GM23338 (cell line): ENCODE results near the gene RUNDC3A. TPM values are rescaled to one million over a fixed set of nuclear protein-coding genes. Genes with fewer than 3 reads are reported as not detected.

Experiments used
- ATAC-seq: fragments of 200-7000 bp; cut with Tn5 transposase; 3 replicates; pipeline ENCODE4 v1.9.1; 2020
- DNase-seq: peaks from one replicate; pipeline ENCODE4 v3.0.0-alpha.2; 2015; ENCODE audit warnings: low spot score
- H2AFZ ChIP-seq: fragments of 200-600 bp; sonication (generic); 2 replicates; pipeline ENCODE4 v1.8.0; 2016; ENCODE audit warnings: antibody characterized with exemption, mild to moderate bottlenecking, moderate library complexity
- H3F3A ChIP-seq: fragments of 200-600 bp; sonication (generic); replicated peaks from 2 replicates; pipeline ENCODE4 v1.8.0; 2017; ENCODE audit warnings: antibody characterized with exemption, mixed run types, low read depth
- H3K27ac ChIP-seq: fragments of 200-600 bp; sonication (generic); 2 replicates; pipeline ENCODE4 v1.6.1; 2016; ENCODE audit warnings: low read depth
- H3K27me3 ChIP-seq: fragments of 200-600 bp; sonication (generic); 2 replicates; pipeline ENCODE4 v1.8.0; 2016; ENCODE audit warnings: mild to moderate bottlenecking, mixed run types, moderate library complexity; ENCODE audit not compliant: insufficient read depth
- H3K36me3 ChIP-seq: fragments of 200-600 bp; sonication (generic); 2 replicates; pipeline ENCODE4 v1.8.0; 2016; ENCODE audit warnings: mild to moderate bottlenecking; ENCODE audit not compliant: insufficient read depth
- H3K4me1 ChIP-seq: fragments of 200-600 bp; sonication (generic); 2 replicates; pipeline ENCODE4 v1.8.0; 2016; ENCODE audit warnings: mild to moderate bottlenecking, moderate library complexity; ENCODE audit not compliant: insufficient read depth
- H3K4me2 ChIP-seq: fragments of 200-600 bp; sonication (generic); 2 replicates; pipeline ENCODE4 v1.7.1; 2017; ENCODE audit warnings: mixed run types
- H3K4me3 ChIP-seq: fragments of 200-600 bp; sonication (generic); 2 replicates; pipeline ENCODE4 v1.6.1; 2016; ENCODE audit warnings: mixed run types
- H3K79me2 ChIP-seq: fragments of 200-600 bp; sonication (generic); replicated peaks from 2 replicates; pipeline ENCODE4 v1.8.0; 2017; ENCODE audit warnings: mild to moderate bottlenecking; ENCODE audit not compliant: insufficient read depth
- H3K9me2 ChIP-seq: fragments of 200-600 bp; sonication (generic); 2 replicates; pipeline ENCODE4 v1.8.0; 2017; ENCODE audit not compliant: insufficient read depth
- H4K20me1 ChIP-seq: fragments of 200-600 bp; sonication (generic); replicated peaks from 2 replicates; pipeline ENCODE4 v1.8.0; 2017; ENCODE audit warnings: mild to moderate bottlenecking; ENCODE audit not compliant: insufficient read depth
- H3K27ac Mint-ChIP-seq: 2 replicates; pipeline ENCODE4 v1.8.0; 2020; ENCODE audit warnings: inconsistent platforms, mild to moderate bottlenecking, moderate library complexity, mixed read lengths
- H3K27me3 Mint-ChIP-seq: 3 replicates; pipeline ENCODE4 v1.8.0; 2022; ENCODE audit warnings: low read depth, mild to moderate bottlenecking, moderate library complexity, mixed read lengths, inconsistent platforms; ENCODE audit not compliant: insufficient read depth, poor library complexity
- H3K36me3 Mint-ChIP-seq: 3 replicates; pipeline ENCODE4 v1.8.0; 2021; ENCODE audit warnings: low read depth, mild to moderate bottlenecking, inconsistent platforms, moderate library complexity, mixed read lengths
- H3K4me1 Mint-ChIP-seq: 3 replicates; pipeline ENCODE4 v1.8.0; 2020; ENCODE audit warnings: mild to moderate bottlenecking, inconsistent platforms, mixed read lengths
- H3K4me3 Mint-ChIP-seq: 3 replicates; pipeline ENCODE4 v1.8.0; 2021; ENCODE audit warnings: moderate library complexity, mild to moderate bottlenecking, inconsistent platforms, mixed read lengths
- H3K9me3 Mint-ChIP-seq: 3 replicates; pipeline ENCODE4 v1.8.0; 2020; ENCODE audit warnings: moderate library complexity, mild to moderate bottlenecking, inconsistent platforms, mixed read lengths
- EZH2 ChIP-seq: fragments of 200-600 bp; sonication (generic); IDR thresholded peaks from one replicate; pipeline ENCODE4 v1.8.0; 2017; ENCODE audit warnings: antibody characterized with exemption, mild to moderate bottlenecking, low read depth; ENCODE audit not compliant: unreplicated experiment
- EZH2phosphoT487 ChIP-seq: fragments of 200-600 bp; sonication (generic); IDR thresholded peaks from one replicate; pipeline ENCODE4 v1.8.1; 2018; ENCODE audit warnings: antibody characterized with exemption; ENCODE audit not compliant: unreplicated experiment
- ZNF331 ChIP-seq: fragments of 250-450 bp; sonication (Bioruptor Pico); IDR thresholded peaks from 2 replicates; pipeline ENCODE4 v1.5.0; 2020; ENCODE audit warnings: low read depth, mild to moderate bottlenecking, moderate library complexity
- polyA plus RNA-seq: library from polyadenylated mRNA; unstranded; fragments of >200 nt; fragmentation: Nextera tagmentation; extraction: Ambion mirVana; gene quantifications from 2 replicates; pipeline ENCODE4 v1.2.1, GENCODE V29; 2016
- total RNA-seq: library from RNA; depleted of rRNA; stranded (reverse); fragments of >200 nt; shearing (Covaris generic); gene quantifications from 2 replicates; pipeline ENCODE4 v1.2.3, GENCODE V29; 2014
- TF ChIP-seq, protein P1 (sequence below): IDR thresholded peaks from 2 replicates; pipeline ENCODE4 v1.6.1; 2016; ENCODE audit warnings: antibody characterized with exemption
- TF ChIP-seq, protein P2 (sequence below): fragments of 250-450 bp; sonication (Bioruptor Pico); IDR thresholded peaks from 2 replicates; pipeline ENCODE4 v1.5.0; 2020; ENCODE audit warnings: mild to moderate bottlenecking, moderate library complexity

Gene RUNDC3A
- total and polyA plus RNA-seq, 2 experiments from 2014 or later = 3.7 to 5.5 TPM

DNA sequence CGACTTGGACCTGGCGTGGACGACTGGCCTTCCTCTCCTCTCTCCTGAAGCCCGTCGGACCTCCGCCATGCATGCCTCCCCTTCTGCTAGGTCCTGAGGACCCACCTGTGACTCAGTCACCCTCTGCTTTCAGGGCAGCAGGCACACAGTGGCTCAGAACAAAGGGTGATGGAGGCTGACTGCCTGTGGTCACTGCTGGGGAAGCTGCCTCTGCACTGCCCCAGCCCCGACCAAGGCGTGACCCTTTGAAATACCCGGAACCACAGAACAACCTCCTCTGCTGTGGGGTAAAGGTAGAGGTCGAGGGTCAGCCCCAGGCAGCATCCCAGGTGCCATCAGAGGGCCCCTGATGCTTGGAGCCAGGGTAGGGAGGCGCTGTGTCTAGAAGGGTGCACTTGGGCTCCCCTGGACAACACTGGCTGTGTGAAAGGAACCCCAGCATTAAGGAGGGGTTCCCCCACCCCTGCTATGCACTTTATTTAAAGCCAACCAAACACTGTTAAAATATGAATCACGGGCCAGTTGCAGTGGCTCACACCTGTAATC, 27.9 kb upstream of the RUNDC3A start (continued):
- TF ChIP-seq EZH2 = no peak
- TF ChIP-seq, protein P1, sequence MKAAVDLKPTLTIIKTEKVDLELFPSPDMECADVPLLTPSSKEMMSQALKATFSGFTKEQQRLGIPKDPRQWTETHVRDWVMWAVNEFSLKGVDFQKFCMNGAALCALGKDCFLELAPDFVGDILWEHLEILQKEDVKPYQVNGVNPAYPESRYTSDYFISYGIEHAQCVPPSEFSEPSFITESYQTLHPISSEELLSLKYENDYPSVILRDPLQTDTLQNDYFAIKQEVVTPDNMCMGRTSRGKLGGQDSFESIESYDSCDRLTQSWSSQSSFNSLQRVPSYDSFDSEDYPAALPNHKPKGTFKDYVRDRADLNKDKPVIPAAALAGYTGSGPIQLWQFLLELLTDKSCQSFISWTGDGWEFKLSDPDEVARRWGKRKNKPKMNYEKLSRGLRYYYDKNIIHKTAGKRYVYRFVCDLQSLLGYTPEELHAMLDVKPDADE = no peak
- TF ChIP-seq ZNF331 = no peak
- TF ChIP-seq, protein P2, sequence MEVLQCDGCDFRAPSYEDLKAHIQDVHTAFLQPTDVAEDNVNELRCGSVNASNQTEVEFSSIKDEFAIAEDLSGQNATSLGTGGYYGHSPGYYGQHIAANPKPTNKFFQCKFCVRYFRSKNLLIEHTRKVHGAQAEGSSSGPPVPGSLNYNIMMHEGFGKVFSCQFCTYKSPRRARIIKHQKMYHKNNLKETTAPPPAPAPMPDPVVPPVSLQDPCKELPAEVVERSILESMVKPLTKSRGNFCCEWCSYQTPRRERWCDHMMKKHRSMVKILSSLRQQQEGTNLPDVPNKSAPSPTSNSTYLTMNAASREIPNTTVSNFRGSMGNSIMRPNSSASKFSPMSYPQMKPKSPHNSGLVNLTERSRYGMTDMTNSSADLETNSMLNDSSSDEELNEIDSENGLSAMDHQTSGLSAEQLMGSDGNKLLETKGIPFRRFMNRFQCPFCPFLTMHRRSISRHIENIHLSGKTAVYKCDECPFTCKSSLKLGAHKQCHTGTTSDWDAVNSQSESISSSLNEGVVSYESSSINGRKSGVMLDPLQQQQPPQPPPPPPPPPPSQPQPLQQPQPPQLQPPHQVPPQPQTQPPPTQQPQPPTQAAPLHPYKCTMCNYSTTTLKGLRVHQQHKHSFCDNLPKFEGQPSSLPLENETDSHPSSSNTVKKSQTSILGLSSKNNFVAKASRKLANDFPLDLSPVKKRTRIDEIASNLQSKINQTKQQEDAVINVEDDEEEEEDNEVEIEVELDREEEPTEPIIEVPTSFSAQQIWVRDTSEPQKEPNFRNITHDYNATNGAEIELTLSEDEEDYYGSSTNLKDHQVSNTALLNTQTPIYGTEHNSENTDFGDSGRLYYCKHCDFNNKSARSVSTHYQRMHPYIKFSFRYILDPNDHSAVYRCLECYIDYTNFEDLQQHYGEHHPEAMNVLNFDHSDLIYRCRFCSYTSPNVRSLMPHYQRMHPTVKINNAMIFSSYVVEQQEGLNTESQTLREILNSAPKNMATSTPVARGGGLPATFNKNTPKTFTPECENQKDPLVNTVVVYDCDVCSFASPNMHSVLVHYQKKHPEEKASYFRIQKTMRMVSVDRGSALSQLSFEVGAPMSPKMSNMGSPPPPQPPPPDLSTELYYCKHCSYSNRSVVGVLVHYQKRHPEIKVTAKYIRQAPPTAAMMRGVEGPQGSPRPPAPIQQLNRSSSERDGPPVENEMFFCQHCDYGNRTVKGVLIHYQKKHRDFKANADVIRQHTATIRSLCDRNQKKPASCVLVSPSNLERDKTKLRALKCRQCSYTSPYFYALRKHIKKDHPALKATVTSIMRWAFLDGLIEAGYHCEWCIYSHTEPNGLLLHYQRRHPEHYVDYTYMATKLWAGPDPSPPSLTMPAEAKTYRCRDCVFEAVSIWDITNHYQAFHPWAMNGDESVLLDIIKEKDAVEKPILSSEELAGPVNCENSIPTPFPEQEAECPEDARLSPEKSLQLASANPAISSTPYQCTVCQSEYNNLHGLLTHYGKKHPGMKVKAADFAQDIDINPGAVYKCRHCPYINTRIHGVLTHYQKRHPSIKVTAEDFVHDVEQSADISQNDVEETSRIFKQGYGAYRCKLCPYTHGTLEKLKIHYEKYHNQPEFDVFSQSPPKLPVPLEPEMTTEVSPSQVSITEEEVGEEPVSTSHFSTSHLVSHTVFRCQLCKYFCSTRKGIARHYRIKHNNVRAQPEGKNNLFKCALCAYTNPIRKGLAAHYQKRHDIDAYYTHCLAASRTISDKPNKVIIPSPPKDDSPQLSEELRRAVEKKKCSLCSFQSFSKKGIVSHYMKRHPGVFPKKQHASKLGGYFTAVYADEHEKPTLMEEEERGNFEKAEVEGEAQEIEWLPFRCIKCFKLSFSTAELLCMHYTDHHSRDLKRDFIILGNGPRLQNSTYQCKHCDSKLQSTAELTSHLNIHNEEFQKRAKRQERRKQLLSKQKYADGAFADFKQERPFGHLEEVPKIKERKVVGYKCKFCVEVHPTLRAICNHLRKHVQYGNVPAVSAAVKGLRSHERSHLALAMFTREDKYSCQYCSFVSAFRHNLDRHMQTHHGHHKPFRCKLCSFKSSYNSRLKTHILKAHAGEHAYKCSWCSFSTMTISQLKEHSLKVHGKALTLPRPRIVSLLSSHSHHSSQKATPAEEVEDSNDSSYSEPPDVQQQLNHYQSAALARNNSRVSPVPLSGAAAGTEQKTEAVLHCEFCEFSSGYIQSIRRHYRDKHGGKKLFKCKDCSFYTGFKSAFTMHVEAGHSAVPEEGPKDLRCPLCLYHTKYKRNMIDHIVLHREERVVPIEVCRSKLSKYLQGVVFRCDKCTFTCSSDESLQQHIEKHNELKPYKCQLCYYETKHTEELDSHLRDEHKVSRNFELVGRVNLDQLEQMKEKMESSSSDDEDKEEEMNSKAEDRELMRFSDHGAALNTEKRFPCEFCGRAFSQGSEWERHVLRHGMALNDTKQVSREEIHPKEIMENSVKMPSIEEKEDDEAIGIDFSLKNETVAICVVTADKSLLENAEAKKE (CRISPR knock-in tag) = no peak

DNA sequence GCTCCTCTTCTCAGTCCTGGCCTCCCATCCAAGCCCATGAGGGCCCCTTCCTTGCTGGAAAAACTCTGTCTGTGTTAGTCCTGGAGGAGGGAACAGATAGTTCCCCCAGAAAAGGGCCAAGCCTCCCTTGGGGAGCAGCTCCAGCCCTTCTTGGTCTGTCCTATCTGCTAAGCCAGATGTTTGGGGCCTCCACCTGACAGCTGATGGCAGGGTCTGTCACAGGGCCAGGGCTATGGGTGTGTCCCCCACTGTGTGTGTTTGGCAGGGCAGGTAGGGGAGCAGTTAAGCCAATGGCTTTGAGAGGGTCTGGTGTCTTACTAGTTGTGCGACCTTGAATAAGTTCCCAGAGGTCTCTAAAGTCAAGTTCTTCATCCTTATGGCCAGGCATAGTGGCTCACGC, 26.8 kb upstream of the RUNDC3A start:
- H3K27me3 Mint-ChIP-seq = peaks cover 15% of the 10 kb centered on the region
- H3K4me1 Mint-ChIP-seq = peaks cover 14% of the 10 kb centered on the region
- Histone ChIP-seq H2AFZ (no peak overlapping the region), H3K4me3 (no peak overlapping the region), H4K20me1 (no peaks in the 10 kb centered on the region), H3K79me2 (no peaks in the 10 kb centered on the region), H3K4me1 (peaks cover 14% of the 10 kb centered on the region), H3K27ac (no peak overlapping the region), H3K9me2 (no peaks in the 10 kb centered on the region), H3F3A (no peaks in the 10 kb centered on the region), H3K4me2 (no peak overlapping the region), H3K36me3 (no peaks in the 10 kb centered on the region), H3K27me3 (no peaks in the 10 kb centered on the region)
- no peak for TF ChIP-seq EZH2phosphoT487
- no peaks in the 10 kb centered on the region for H3K9me3 Mint-ChIP-seq
- no peak for DNase-seq
- H3K27ac Mint-ChIP-seq = no peak overlapping the region
- H3K36me3 Mint-ChIP-seq = no peaks in the 10 kb centered on the region
- H3K4me3 Mint-ChIP-seq = no peak overlapping the region; the same call in 2 of the 3 replicates
- no peak for ATAC-seq
